Measurements from ENCODE around the gene ASIC4. TPM values are rescaled to one million over a fixed set of nuclear protein-coding genes. Genes with fewer than 3 reads are reported as not detected.

The ASIC4 gene
- total and polyA plus RNA-seq, 2 of the 13 experiments (the other 11 are each of a cell fraction or from before 2014, with no cell fraction given): 0.03 TPM; not detected in 1

- no peak overlapping the region for H3K4me3 ChIP-seq (replicated peaks in 1 of 3; ENCODE audit: insufficient read depth in 1 of 3, low read depth in 2 of 3, low read length in 3 of 3)
- ATAC-seq: no peak
- no peak for DNase-seq (ENCODE audit: low spot score)
- H3K4me1 ChIP-seq (ENCODE audit: insufficient read depth, low read length): peaks cover 44% of the 10 kb centered on the region
- CTCF ChIA-PET (ENCODE audit: low intra/inter-chr PET ratio, low total read pairs): no interaction called here
- intact Hi-C loops (cut with micrococcal nuclease; ENCODE audit: unreplicated experiment) (no loop called here), in situ Hi-C loops (cut with HindIII; ENCODE audit: extremely low pct_ligation_motif_present, low pct_unique_long_range_greater_than_20kb) (no loop called here)
- H3K9me3 ChIP-seq (ENCODE audit: low read length): no peaks in the 10 kb centered on the region
- BruUV-seq (replicated peaks): no TSS peak
- POLR2A ChIA-PET: no interaction called here
- peaks cover 15% of the 10 kb centered on the region for H3K79me2 ChIP-seq (ENCODE audit: insufficient read depth, low read length)
- peaks cover 12 to 22% of the 10 kb centered on the region in 2 experiments; a peak in 4 of 5 replicates for H3K36me3 ChIP-seq (replicated peaks in 1 of 2; ENCODE audit: control insufficient read depth in 1 of 2, insufficient read depth in 2 of 2, low read length in 2 of 2)
- no peaks in the 10 kb centered on the region; a peak in 1 of 5 replicates for H3K27me3 ChIP-seq (ENCODE audit: control insufficient read depth in 1 of 2, insufficient read depth in 2 of 2, low read length in 2 of 2)
- no peak overlapping the region for H3K9ac ChIP-seq (ENCODE audit: insufficient read depth, low read depth, low read length)
- FAIRE-seq: no peak
- H2AFZ ChIP-seq (ENCODE audit: low read length): no peak overlapping the region
- H3K27ac ChIP-seq (ENCODE audit: extremely low read length, insufficient read depth, low read length): no peak overlapping the region
- peaks cover 6% of the 10 kb centered on the region for H4K20me1 ChIP-seq (ENCODE audit: insufficient read depth, low read length)
- WGBS (ENCODE audit: low lambda C conversion rate): 94% methylated on average over 18 of the region's 26 CpGs
- H3K4me2 ChIP-seq (ENCODE audit: low read depth, low read length): no peak overlapping the region
- TF ChIP-seq ZNF841 (CRISPR knock-in tag; IDR thresholded peaks at IDR 0.05; ENCODE audit: borderline replicate concordance) (no peak), RNF2 (conservative IDR thresholded peaks at IDR 0.05; ENCODE audit: low read depth) (no peak), TFDP2 (CRISPR knock-in tag; IDR thresholded peaks at IDR 0.05) (no peak), ZNF382 (CRISPR knock-in tag; IDR thresholded peaks at IDR 0.05; ENCODE audit: borderline replicate concordance) (no peak), ZNF142 (CRISPR knock-in tag; IDR thresholded peaks at IDR 0.05) (no peak), BRD4 (CRISPR knock-in tag; IDR thresholded peaks at IDR 0.05) (no peak), NR3C1 (CRISPR knock-in tag; IDR thresholded peaks at IDR 0.05) (no peak), IKZF5 (CRISPR knock-in tag; IDR thresholded peaks at IDR 0.05) (no peak), ZIK1 (CRISPR knock-in tag; IDR thresholded peaks at IDR 0.05; ENCODE audit: borderline replicate concordance, low read depth) (no peak), ZGPAT (CRISPR knock-in tag; IDR thresholded peaks at IDR 0.05) (no peak), ZNF687 (CRISPR knock-in tag; IDR thresholded peaks at IDR 0.05) (0 out of 2 replicates have a peak, but pooled peaks have one; percentile 35)
These were observed 33.3 kb downstream of the ASIC4 start for GRCh38 chr2:219547621-219548020.

Data from HepG2 (cell line).